Fibroblast of peridontal ligament (primary cell): ENCODE results near the gene AHCYL2.
A peak's percentile ranks its signal among the peaks of the same experiment; 100 is the strongest.
"Not testable (repeated sequence)": the region's sequence is repeated elsewhere in the genome, so short reads cannot be mapped to it uniquely, and the experiment has no call there.

Source experiments
- DNase-seq: peaks from one replicate; pipeline ENCODE4 v3.0.0-alpha.2; 2010; ENCODE audit errors: extremely low read depth

Gene AHCYL2

DNA sequence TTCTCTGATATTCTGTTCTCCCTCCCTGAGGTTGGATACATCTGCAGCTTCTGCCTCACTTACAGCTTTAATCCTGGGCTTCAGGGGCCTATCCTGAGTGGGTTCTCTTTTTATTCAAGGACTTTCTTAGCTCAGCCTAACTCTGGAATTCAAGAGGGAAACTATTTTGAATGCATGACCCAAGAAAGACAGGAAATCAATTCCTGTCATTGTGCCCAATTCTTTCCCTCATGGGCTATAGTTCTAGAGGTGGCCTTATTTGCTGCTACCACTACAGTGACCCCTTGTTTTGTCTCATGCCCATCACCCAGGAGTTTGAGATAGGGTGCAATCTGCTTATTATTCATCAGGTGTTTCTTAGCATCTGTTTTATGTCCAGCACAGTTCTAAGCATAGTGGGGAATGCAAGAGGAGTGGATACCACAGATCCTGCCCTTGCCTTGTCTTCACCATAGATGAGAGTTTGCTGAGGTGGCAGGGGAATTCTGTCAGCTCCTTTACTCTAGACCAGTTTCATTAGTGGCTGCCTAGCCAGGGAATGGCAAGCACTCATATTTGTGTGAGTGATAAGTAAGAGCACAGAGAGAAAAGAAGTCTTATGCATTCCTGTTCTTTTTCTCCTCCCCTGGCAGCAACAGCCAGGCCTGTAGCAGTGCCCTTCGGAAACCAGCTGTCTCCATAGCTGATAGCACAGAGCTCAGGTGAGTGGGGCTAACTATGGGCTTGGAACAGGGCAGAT lies 228.8 kb downstream of the AHCYL2 start:
- no peak for DNase-seq

DNA sequence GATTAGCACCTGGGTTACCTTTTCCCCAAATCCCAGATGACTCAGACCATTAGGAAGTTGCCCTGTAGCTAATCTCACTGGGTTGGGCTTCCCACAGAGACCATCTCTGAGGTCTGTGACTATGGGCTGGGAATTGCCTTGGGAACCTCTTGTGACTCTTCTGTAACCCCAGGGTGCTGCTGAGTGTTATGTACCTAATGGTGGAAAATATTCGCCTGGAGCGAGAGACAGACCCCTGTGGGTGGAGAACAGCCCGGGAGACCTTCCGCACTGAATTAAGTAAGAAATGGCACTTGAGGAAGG lies 229.4 kb downstream of the AHCYL2 start:
- DNase-seq: no peak

DNA sequence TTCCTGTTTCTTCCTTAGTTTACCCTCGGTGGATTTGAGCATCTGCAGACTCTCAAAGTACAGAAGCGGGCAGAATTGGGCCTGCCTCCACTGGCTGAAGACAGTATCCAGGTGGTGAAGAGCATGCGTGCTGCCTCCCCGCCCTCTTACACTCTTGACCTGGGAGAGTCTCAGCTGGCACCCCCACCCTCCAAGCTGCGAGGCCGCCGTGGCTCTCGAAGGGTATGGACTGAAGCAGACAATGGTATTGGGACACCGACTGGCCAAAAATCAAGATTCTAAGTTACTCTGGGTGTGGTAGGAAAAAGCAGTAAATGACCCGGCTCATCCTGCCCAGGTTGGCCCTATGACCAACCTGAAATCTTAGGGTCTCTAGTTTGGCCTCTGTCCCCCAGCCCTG lies 231.6 kb downstream of the AHCYL2 start:
- DNase-seq: no peak

DNA sequence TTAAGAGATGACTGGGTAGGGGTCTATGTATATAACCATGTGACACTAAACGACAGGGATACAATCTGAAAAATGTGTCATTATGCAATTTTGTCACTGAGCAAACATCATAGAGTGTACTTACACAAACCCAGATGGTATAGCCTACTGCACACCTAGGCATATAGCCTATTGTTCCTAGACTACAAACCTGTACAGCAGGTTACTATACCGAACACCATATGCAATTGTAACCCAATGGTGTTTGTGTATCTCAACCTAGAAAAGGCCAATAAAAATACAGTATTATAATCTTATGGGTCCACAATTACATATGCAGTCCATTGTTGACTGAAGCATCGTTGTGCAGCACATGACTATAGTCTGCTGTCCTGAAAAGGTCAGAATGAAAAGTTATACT lies 232.3 kb downstream of the AHCYL2 start:
- no peak for DNase-seq

DNA sequence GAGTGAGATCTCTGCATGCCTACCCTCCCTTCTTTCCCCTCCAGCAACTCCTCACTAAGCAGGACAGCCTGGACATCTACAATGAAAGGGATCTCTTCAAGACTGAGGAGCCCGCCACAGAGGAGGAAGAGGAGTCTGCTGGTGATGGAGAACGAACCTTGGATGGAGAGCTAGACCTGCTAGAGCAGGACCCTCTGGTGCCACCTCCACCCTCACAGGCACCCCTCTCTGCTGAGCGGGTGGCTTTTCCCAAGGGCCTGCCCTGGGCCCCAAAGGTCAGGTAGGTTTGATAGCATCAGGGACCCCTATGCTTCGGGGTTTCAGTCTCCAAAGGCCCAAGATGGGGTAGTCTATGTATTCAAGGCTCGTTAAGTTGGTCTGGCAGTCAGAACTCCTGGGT lies 233.3 kb downstream of the AHCYL2 start:
- DNase-seq: no peak

DNA sequence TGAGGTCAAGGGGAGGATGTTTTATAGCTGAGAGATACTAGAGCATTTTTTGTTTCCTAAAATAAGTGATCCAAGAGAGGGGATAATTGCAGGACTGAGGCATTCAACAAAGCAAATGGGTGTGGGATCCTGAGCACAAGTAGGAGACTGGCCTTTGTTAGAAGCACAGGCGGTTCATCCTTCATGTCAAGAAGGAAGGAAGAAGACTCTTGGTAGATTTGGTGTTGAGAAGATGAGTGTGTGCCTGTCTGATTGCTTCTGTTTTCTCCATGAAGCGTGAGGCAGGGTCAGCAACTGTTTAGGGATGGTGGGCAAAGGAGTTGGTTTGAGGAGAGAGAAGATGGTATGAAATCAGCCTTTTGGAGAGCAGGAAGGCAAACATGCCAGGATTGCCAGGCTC lies 237.0 kb downstream of the AHCYL2 start:
- no peak for DNase-seq

DNA sequence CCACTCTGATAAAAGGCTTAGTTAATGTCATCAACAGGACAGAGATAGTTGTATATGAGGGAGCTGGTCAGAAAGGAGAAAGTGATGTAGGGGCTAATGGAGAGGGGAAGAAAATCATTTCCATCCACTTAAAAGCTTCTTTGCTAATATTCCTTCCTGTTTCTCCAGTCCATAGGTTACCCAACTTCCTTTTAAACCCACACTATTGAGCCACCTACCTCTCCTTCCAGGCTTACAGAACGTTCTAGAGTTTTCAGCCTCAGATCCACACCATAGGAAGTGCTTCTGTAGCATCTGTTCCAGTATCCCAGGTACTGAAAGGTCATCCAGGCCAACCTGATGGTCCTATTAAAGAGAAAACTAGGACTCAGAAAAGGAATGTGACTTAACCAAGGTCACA lies 237.6 kb downstream of the AHCYL2 start:
- no peak for DNase-seq

DNA sequence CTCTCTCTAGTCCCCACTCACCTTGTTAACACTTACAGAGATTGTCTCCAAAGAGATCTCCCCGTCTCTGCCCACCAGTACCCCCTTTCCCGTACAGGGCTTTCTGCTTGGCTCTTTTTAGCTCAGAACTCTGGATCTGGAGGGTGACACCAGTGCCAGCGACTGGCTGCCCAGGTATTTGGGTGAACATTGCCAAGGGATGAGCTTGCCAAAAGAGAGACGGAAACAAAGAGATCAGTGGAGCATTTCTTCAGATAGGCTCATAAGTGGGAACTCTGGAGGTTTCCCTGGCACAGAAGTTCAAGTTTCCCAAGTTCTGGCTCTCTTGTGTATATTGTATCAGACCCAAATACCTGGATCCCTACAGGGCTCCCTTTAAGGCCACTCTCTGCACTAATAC lies 239.4 kb downstream of the AHCYL2 start:
- DNase-seq: no peak

DNA sequence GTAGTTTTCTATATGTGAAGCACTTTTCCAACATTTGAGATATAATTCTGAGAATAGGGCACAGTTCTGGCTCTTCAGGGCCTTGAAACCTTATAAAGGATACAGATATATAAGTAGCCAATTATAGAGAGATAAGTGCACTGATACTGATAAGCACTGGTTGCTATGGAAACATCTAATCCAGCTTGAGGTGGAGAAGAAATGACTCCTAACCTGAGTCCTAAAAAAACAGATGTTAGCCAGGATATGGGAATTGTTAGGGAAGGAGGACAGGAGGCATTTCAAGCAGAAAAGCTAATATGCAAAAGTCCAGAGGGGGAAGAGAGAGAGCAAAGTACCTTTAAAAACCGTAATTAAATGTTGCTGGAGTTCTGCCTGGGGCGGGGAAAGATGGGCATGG lies 240.2 kb downstream of the AHCYL2 start:
- no peak for DNase-seq

DNA sequence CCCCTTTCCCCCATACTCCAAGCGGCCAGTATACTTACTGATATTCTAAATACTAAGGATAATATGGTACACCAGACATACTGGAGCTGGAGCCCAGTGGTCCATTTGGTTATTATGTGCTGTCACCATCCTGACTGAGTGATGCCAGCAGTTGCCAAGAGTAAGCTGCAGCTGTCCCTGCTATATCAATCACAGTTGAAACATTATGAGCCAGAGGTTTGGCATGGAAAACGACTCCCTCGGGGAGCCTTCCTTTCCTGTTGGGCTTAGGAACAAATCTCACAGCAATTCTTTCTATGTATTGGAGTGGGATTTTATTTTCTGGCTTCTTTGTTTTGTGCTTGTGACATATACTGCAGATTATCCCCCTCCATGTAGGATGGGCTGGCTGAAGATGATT lies 242.0 kb downstream of the AHCYL2 start:
- DNase-seq: no peak

DNA sequence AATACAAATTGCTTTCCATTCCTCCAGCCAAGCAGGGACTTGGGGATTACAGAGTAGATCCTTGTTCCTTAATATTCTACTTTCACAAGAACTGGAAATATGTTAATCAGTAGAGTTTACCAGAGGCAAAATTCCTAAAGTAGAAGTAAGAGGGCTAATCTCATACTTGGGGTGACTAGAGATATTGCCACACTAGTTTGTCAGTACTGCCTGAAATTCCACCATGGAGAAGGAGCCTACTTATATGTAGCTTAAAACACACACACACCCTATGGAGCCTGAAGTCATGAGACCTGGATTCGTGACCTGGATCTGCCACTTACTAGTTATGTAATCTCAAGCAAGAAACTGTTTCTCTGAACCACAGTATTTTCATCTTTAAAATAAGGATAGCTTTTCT lies 243.3 kb downstream of the AHCYL2 start:
- peak; percentile 70 for DNase-seq

DNA sequence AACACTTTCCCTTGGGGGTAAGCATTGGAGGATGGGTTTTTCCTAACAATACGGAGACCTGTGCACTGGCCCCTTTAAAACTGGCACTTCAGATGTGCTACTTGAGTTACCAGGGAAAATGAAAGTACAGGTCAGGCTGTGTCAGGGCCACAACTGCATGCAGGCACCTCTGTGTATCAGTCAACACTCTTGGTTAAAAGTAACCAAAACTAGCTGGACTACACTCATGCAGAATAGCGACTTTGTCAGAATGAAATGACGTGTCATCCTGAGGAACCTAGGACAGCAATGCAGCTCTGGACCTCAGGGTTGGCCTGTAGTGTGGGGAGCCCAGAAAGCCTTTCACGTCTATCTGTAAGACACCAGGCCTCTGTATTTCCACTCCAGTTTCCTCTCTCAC lies 243.7 kb downstream of the AHCYL2 start:
- no peak for DNase-seq

DNA sequence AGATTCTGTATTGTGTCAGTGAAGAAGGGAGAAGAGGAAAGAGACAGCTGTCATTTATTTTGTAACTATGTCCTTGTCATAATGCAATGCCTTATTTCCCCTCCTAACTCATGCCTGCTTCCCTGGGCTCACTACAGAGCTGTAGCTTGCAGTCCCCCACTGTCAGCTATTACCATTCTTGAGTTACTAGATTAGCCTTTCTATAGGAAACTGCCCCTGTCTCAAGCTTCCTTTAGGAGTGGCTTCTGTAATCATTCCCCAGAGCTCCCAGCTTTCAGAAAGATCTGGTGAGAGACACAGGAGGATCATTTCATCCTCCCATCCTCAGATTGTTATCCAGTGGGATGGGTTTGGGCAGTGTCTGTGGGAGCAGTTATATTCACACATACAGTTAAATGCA lies 245.1 kb downstream of the AHCYL2 start:
- DNase-seq: no peak

DNA sequence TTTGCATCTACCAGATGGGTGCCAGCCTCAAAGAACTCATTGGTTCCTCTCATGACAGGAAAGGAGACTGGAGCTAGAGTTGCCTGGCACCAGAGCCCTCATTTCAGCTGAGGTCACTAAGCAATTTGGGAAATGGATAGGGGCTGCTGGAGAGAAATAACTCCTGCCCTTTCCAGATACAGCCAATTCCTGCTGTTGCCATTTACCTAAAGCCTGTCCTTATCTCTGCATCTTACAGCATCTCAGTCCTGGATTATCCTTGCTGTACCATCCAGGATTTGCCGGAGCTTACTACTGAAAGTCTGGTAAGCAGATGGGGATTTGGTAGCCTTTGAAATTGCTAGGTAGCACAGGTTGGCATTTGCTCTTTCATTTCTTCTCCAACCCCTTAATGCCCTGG lies 245.6 kb downstream of the AHCYL2 start:
- DNase-seq: no peak

DNA sequence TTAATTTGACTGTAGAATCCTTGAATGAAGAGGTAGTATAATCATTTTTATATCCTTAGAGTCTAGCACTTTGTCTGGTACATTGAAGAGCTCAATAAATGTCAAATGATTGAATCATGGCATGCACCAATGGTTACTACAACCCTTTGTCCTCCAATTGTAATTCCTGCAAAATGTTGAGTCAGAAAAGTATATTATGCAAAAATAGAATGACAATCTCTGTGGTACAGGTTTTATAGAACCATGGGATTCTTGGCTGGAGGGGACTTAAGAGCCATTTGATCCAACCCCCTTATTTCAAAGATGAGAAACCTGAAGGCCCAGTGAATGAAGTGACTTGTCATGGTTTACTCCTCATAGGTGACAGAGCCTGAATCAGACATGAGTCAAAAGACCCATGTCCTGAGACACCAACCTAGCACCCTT lies 246.6 kb downstream of the AHCYL2 start:
- no peak for DNase-seq

DNA sequence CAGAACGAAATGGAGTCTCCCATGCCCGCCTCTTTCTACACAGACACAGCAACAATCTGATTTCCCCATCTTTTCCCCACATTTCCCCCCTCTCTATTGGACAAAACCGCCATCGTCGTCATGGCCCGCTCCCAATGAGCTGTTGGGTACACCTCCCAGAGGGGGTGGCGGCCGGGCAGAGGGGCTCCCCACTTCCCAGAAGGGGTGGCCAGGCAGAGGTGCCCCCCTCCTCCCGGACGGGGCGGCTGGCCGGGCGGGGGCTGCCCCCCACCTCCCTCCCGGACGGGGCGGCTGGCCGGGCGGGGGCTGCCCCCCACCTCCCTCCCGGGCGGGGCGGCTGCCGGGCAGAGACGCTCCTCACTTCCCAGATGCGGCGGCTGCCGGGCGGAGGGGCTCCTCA lies 251.1 kb downstream of the AHCYL2 start:
- DNase-seq: not testable (repeated sequence)

DNA sequence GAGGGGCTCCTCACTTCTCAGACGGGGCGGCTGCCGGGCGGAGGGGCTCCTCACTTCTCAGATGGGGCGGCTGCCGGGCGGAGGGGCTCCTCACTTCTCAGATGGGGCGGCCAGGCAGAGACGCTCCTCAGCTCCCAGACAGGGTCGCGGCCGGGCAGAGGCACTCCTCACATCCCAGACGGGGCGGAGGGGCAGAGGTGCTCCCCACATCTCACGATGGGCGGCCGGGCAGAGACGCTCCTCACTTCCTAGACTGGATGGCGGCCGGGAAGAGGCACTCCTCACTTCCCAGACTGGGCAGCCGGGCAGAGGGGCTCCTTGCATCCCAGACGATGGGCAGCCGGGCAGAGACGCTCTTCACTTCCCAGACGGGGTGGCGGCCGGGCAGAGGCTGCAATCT lies 251.6 kb downstream of the AHCYL2 start:
- DNase-seq: not testable (repeated sequence)
